GM08714 (cell line): ENCODE measurements around the gene VASN.
"Not testable (repeated sequence)": the region's sequence is repeated elsewhere in the genome, so short reads cannot be mapped to it uniquely, and the experiment has no call there.

Source experiments
- H3K4me3 ChIP-seq: fragments of 200-500 bp; sonication (Bioruptor generic); 2 replicates; pipeline ENCODE4 v1.5.1; 2014; ENCODE audit warnings: mild to moderate bottlenecking, low read length, inconsistent platforms
- ZNF274 ChIP-seq: IDR thresholded peaks from 2 replicates; pipeline ENCODE4 v1.6.1; 2012; ENCODE audit warnings: mild to moderate bottlenecking, low read depth, low read length

The VASN gene

GRCh38 chr16:4387781-4388180 is 16.1 kb downstream of the VASN start:
- H3K4me3 ChIP-seq, result no peak overlapping the region
- TF ChIP-seq ZNF274, result no peak

GRCh38 chr16:4388271-4389021 is 16.8 kb downstream of the VASN start:
- no peak for TF ChIP-seq ZNF274
- no peak overlapping the region for H3K4me3 ChIP-seq

- no peak for TF ChIP-seq ZNF274
Measured at GRCh38 chr16:4389051-4389955, 17.7 kb downstream of the VASN start.

GRCh38 chr16:4390266-4391260 is 18.9 kb downstream of the VASN start:
- no peak overlapping the region for H3K4me3 ChIP-seq
- no peak for TF ChIP-seq ZNF274

More at GRCh38 chr16:4389051-4389955, 17.7 kb downstream of the VASN start:
- no peak overlapping the region for H3K4me3 ChIP-seq

- H3K4me3 ChIP-seq, result no peak overlapping the region
- TF ChIP-seq ZNF274, result no peak
Measured at GRCh38 chr16:4391631-4392381, 20.2 kb downstream of the VASN start.

- no peak for TF ChIP-seq ZNF274
- H3K4me3 ChIP-seq, result no peak overlapping the region
Measured at GRCh38 chr16:4392382-4393239, 21.0 kb downstream of the VASN start.

- H3K4me3 ChIP-seq, result no peak overlapping the region
- no peak for TF ChIP-seq ZNF274
Measured at GRCh38 chr16:4393240-4393600, 21.6 kb downstream of the VASN start.

- H3K4me3 ChIP-seq, result not testable (repeated sequence)
Measured at GRCh38 chr16:4393850-4394249, 22.2 kb downstream of the VASN start.

- H3K4me3 ChIP-seq, result no peak overlapping the region
- no peak for TF ChIP-seq ZNF274
Measured at GRCh38 chr16:4395055-4395726, 23.5 kb downstream of the VASN start.

- TF ChIP-seq ZNF274, result no peak
Measured at GRCh38 chr16:4399001-4399730, 27.5 kb downstream of the VASN start.

GRCh38 chr16:4401094-4401501 is 29.4 kb downstream of the VASN start:
- H3K4me3 ChIP-seq, result no peak overlapping the region
- TF ChIP-seq ZNF274, result no peak

More at GRCh38 chr16:4399001-4399730, 27.5 kb downstream of the VASN start:
- H3K4me3 ChIP-seq, result no peak overlapping the region
